Stomach (tissue), 4 donors: ENCODE measurements around the gene IGSF21.

Source experiments
- CTCF ChIP-seq, 7 experiments: fragments of 450-650 bp in 4 of 7; fragments of 200-600 bp in 3 of 7; sonication (generic) in 3 of 7; IDR thresholded peaks; one replicate each; pipeline ENCODE4 v1.5.1; 2016 to 2019; ENCODE audit warnings: antibody characterized with exemption in 7 of 7, control low read depth in 2 of 7, mild to moderate bottlenecking in 1 of 7
- POLR2A ChIP-seq, 4 donors: fragments of 450-650 bp; IDR thresholded peaks; one replicate each; pipeline ENCODE4 v1.6.1; 2016; ENCODE audit warnings: antibody characterized with exemption in 4 of 4, control low read depth in 2 of 4, mild to moderate bottlenecking in 1 of 4, moderate library complexity in 1 of 4

- TF ChIP-seq CTCF (IDR thresholded peaks at IDR 0.05) (no peak), POLR2A (IDR thresholded peaks at IDR 0.05) (no peak)
Observed at GRCh38 chr1:18422076-18422777, 314.6 kb downstream of the IGSF21 start.
